HCT116 (cell line): ENCODE results near the gene CALCB. TPM values are rescaled to one million over a fixed set of nuclear protein-coding genes. Genes with fewer than 3 reads are reported as not detected.

Experiments used
- ATAC-seq: fragments of 200-7000 bp; cut with Tn5 transposase; 2 replicates; pipeline ENCODE4 v1.9.1; 2020; ENCODE audit warnings: mild to moderate bottlenecking, moderate library complexity
- Bru-seq: library from RNA; stranded (reverse); fragments of 400-500 nt; gene quantifications from one replicate; lab custom pipeline; 2021; lab: Mats Ljungman, UMichigan
- BruChase-seq, 2 experiments: library from RNA; stranded (reverse); fragments of 400-500 nt; gene quantifications; one replicate each; lab custom pipeline; 2021; lab: Mats Ljungman, UMichigan
- BruUV-seq: library from RNA; stranded (reverse); fragments of 400-500 nt; replicated peaks from 2 replicates; lab custom pipeline; 2021; lab: Mats Ljungman, UMichigan
- CTCF ChIA-PET: fragments of 300-600 bp; sonication (Branson Sonifier 250); formaldehyde crosslinking; loops from one replicate; lab custom pipeline; 2021; ENCODE audit warnings: antibody characterized with exemption; lab: Charles Lee
- POLR2A ChIA-PET: fragments of 300-600, 350-600 bp; sonication (Branson Sonifier 250); formaldehyde crosslinking; loops from one replicate; lab custom pipeline; 2021; ENCODE audit warnings: antibody characterized with exemption; lab: Charles Lee
- RAD21 ChIA-PET, 2 experiments: fragments of 300-600 bp; sonication (Branson Sonifier 250); formaldehyde crosslinking; loops; one replicate each; lab custom pipeline; 2023; ENCODE audit warnings: low total read pairs in 2 of 2; ENCODE audit not compliant: uncharacterized antibody in 2 of 2, unreplicated experiment in 2 of 2, low non-redundant PET in 1 of 2; lab: Charles Lee
- DNase-seq: peaks from one replicate; pipeline ENCODE4 v3.0.0-alpha.2; 2010; ENCODE audit warnings: low read depth, low spot score
- H2AFZ ChIP-seq: fragments of 200-600 bp; shearing (Covaris generic), sonication (generic); 2 replicates; pipeline ENCODE4 v1.6.1; 2017; ENCODE audit warnings: low read depth, mixed run types, mixed read lengths, antibody characterized with exemption, low read length; ENCODE audit not compliant: poor library complexity, severe bottlenecking
- H3K27ac ChIP-seq: 2 replicates; pipeline ENCODE4 v1.5.1; 2012; ENCODE audit warnings: low read depth, low read length
- H3K27me3 ChIP-seq: fragments of 200-600 bp; sonication (generic); 2 replicates; pipeline ENCODE4 v1.6.1; 2016; ENCODE audit warnings: mixed run types, low read length, mixed read lengths; ENCODE audit not compliant: insufficient read depth
- H3K36me3 ChIP-seq, 2 experiments: fragments of 200-500 bp in 1 of 2; fragments of 200-600 bp in 1 of 2; sonication (Bioruptor generic) in 1 of 2; sonication (generic) in 1 of 2; 2 replicates each; pipeline versions ENCODE4 v1.5.1 to v1.6.1; 2014 to 2016; ENCODE audit warnings: low read length in 2 of 2, inconsistent platforms in 1 of 2, mixed read lengths in 1 of 2, mixed run types in 1 of 2; ENCODE audit not compliant: insufficient read depth in 2 of 2, control insufficient read depth in 1 of 2
- H3K4me1 ChIP-seq, 2 experiments: fragments of 200-600 bp in 1 of 2; sonication (generic) in 1 of 2; 2 replicates each; pipeline versions ENCODE4 v1.5.1 to v1.6.1; 2012 to 2017; ENCODE audit warnings: low read length in 2 of 2, inconsistent platforms in 1 of 2, mild to moderate bottlenecking in 1 of 2, mixed read lengths in 1 of 2, mixed run types in 1 of 2, moderate library complexity in 1 of 2; ENCODE audit not compliant: insufficient read depth in 2 of 2, control insufficient read depth in 1 of 2
- H3K4me2 ChIP-seq: fragments of 200-600 bp; sonication (generic); 2 replicates; pipeline ENCODE4 v1.6.1; 2017; ENCODE audit warnings: mixed run types, low read length, mixed read lengths
- H3K4me3 ChIP-seq, 2 experiments: fragments of 200-600 bp in 1 of 2; sonication (generic) in 1 of 2; replicated peaks in 1 of 2; 2 replicates each; pipeline ENCODE4 v1.5.1; 2011 to 2016; ENCODE audit warnings: low read length in 2 of 2, control low read depth in 1 of 2, low read depth in 1 of 2, mild to moderate bottlenecking in 1 of 2, mixed read lengths in 1 of 2, mixed run types in 1 of 2
- H3K79me2 ChIP-seq: fragments of 200-600 bp; sonication (generic); 2 replicates; pipeline ENCODE4 v1.6.1; 2017; ENCODE audit warnings: mild to moderate bottlenecking, mixed run types, low read length, moderate library complexity, mixed read lengths; ENCODE audit not compliant: insufficient read depth
- H3K9ac ChIP-seq: fragments of 200-600 bp; sonication (generic); 2 replicates; pipeline ENCODE4 v1.6.1; 2016; ENCODE audit warnings: low read length, mixed read lengths
- H3K9me2 ChIP-seq: fragments of 200-600 bp; sonication (generic), shearing (Covaris generic); 2 replicates; pipeline ENCODE4 v1.6.1; 2017; ENCODE audit warnings: mixed run types, mild to moderate bottlenecking, moderate library complexity; ENCODE audit not compliant: insufficient read depth
- H3K9me3 ChIP-seq, 2 experiments: fragments of 200-500 bp in 1 of 2; fragments of 200-600 bp in 1 of 2; sonication (Bioruptor generic) in 1 of 2; sonication (generic) in 1 of 2; 2 replicates each; pipeline ENCODE4 v1.6.1; 2014 to 2017; ENCODE audit warnings: low read length in 2 of 2, mixed read lengths in 2 of 2, inconsistent platforms in 1 of 2, low read depth in 1 of 2, mild to moderate bottlenecking in 1 of 2, mixed run types in 1 of 2, moderate library complexity in 1 of 2; ENCODE audit not compliant: control insufficient read depth in 1 of 2, insufficient read depth in 1 of 2
- H4K20me1 ChIP-seq: fragments of 200-600 bp; sonication (generic), shearing (Covaris generic); 2 replicates; pipeline ENCODE4 v1.6.1; 2017; ENCODE audit warnings: mixed run types, mild to moderate bottlenecking, moderate library complexity; ENCODE audit not compliant: insufficient read depth
- ATF3 ChIP-seq: IDR thresholded peaks from 2 replicates; pipeline ENCODE4 v1.6.1; 2012
- CBX3 ChIP-seq: IDR thresholded peaks from 2 replicates; pipeline ENCODE4 v1.6.1; 2012; ENCODE audit warnings: low read depth
- EGR1 ChIP-seq: IDR thresholded peaks from 2 replicates; pipeline ENCODE4 v1.6.1; 2012; ENCODE audit warnings: low read depth
- ELF1 ChIP-seq: IDR thresholded peaks from 2 replicates; pipeline ENCODE4 v1.6.1; 2012; ENCODE audit warnings: low read depth, borderline replicate concordance
- EZH2 ChIP-seq: fragments of 200-600 bp; sonication (generic); IDR thresholded peaks from 2 replicates; pipeline ENCODE4 v1.6.1; 2017; ENCODE audit warnings: antibody characterized with exemption, mixed run types
- MAX ChIP-seq: IDR thresholded peaks from 2 replicates; pipeline ENCODE4 v1.6.1; 2012
- SP1 ChIP-seq: IDR thresholded peaks from 2 replicates; pipeline ENCODE4 v1.6.1; 2012; ENCODE audit warnings: low read depth
- SRF ChIP-seq: IDR thresholded peaks from 2 replicates; pipeline ENCODE4 v1.6.1; 2012; ENCODE audit warnings: low read depth
- TCF7L2 ChIP-seq: IDR thresholded peaks from 2 replicates; pipeline ENCODE4 v1.7.0; 2011; ENCODE audit warnings: borderline replicate concordance, inconsistent platforms; ENCODE audit not compliant: insufficient read depth, insufficient read length; ENCODE audit errors: extremely low read depth
- intact Hi-C: fragments of 100-400 bp; cut with micrococcal nuclease; formaldehyde crosslinking; loops from 2 replicates; pipeline ENCODE4 v1.10.0; 2022
- long read RNA-seq: library from polyadenylated mRNA; unstranded; transcript quantifications from one replicate; pipeline ENCODE4 v2.0.0, GENCODE V29; 2021; ENCODE audit not compliant: unreplicated experiment
- polyA plus RNA-seq: library from polyadenylated mRNA; unstranded; fragments of >200 nt; gene quantifications from 2 replicates; pipeline ENCODE4 v1.2.1, GENCODE V29; 2012; ENCODE audit warnings: missing spikeins
- total RNA-seq: library from RNA; stranded (reverse); gene quantifications from one replicate; pipeline ENCODE4 v1.2.1, GENCODE V29; 2021; ENCODE audit not compliant: unreplicated experiment

CALCB gene
- total RNA-seq (0.22 TPM), Bru-seq, nascent RNA (percentile 28 among the genes with signal in this experiment), BruChase-seq, experiment 1, labeled RNA remaining after a 6-hour chase (percentile 20 among the genes with signal in this experiment), BruChase-seq, experiment 2, labeled RNA remaining after a 2-hour chase (percentile 30 among the genes with signal in this experiment)
- 0.56 and 0.85 TPM in 2 replicates for polyA plus RNA-seq
- long read RNA-seq: 0 reads

GRCh38 chr11:15073361-15074205 is at the start of gene CALCB:
CALCB (plus strand) TSS chr11:15073593; CDS start chr11:15074719, 1,126 bp downstream.
- POLR2A ChIA-PET: no interaction called here
- Histone ChIP-seq H3K4me2 (peak within 1 kb of the TSS; percentile 69), H3K27me3 (no peaks in the 10 kb centered on the region), H4K20me1 (no peaks in the 10 kb centered on the region), H3K9me2 (no peaks in the 10 kb centered on the region), H3K9ac (no peak within 1 kb of the TSS), H3K27ac (peak within 1 kb of the TSS; percentile 56), H3K36me3 (no peaks in the 10 kb centered on the region), H3K9me3 (no peaks in the 10 kb centered on the region), H2AFZ (peak within 1 kb of the TSS; percentile 78), H3K4me3 (peak within 1 kb of the TSS in 1 of 2 experiments; percentile 7; a peak in 2 of 4 replicates), H3K4me1 (peaks cover 7 to 11% of the 10 kb centered on the region in 2 experiments; a peak in 2 of 4 replicates), H3K79me2 (no peaks in the 10 kb centered on the region)
- CTCF ChIA-PET: interaction anchor here (1.1 to 6.1 kb wide), 5 partner anchors 13 to 165 kb away, joined by 3 to 122 read pairs (median 16); no protein-coding TSS in a partner anchor
- ATAC-seq (no peak), DNase-seq (no peak)
- no TSS peak for BruUV-seq
- TF ChIP-seq EZH2: no peak
- no peak for TF ChIP-seq MAX
- TF ChIP-seq SRF: no peak
- TF ChIP-seq EGR1: no peak
- TF ChIP-seq TCF7L2: no peak
- no peak for TF ChIP-seq CBX3
- TF ChIP-seq ATF3: no peak
- TF ChIP-seq ELF1: no peak
- no peak for TF ChIP-seq SP1
- intact Hi-C loops: no loop called here
- RAD21 ChIA-PET: interaction anchor here (1.0 to 2.3 kb wide), 2 partner anchors 33 to 165 kb away, joined by 3 to 8 read pairs; no protein-coding TSS in a partner anchor
